ENCODE data around the gene BRMS1L. TPM values are rescaled to one million over a fixed set of nuclear protein-coding genes. Genes with fewer than 3 reads are reported as not detected.

Gene BRMS1L
- total and polyA plus RNA-seq, 2 of the 13 experiments (the other 11 are each of a cell fraction or from before 2014, with no cell fraction given), result 21.1 to 23.8 TPM

GRCh38 chr14:35818346-35819115 lies 7.6 kb upstream of the BRMS1L start (continued):
- no peak for TF ChIP-seq ZBTB7B (CRISPR knock-in tag; IDR thresholded peaks at IDR 0.05)
- TF ChIP-seq ZBTB44 (CRISPR knock-in tag; IDR thresholded peaks at IDR 0.05), result no peak
- no peak for TF ChIP-seq ZNF263 (CRISPR knock-in tag; IDR thresholded peaks at IDR 0.05)
- no peak for TF ChIP-seq ADNP (CRISPR knock-in tag; IDR thresholded peaks at IDR 0.05)
- TF ChIP-seq PAXIP1 (CRISPR knock-in tag; conservative IDR thresholded peaks at IDR 0.05), result no peak
- TF ChIP-seq ARNTL (CRISPR knock-in tag; IDR thresholded peaks at IDR 0.05), result no peak
- TF ChIP-seq, protein P1, sequence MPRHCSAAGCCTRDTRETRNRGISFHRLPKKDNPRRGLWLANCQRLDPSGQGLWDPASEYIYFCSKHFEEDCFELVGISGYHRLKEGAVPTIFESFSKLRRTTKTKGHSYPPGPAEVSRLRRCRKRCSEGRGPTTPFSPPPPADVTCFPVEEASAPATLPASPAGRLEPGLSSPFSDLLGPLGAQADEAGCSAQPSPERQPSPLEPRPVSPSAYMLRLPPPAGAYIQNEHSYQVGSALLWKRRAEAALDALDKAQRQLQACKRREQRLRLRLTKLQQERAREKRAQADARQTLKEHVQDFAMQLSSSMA (CRISPR knock-in tag; IDR thresholded peaks at IDR 0.05), result no peak
- no peak for TF ChIP-seq SRSF9 (IDR thresholded peaks at IDR 0.05; ENCODE audit: borderline replicate concordance, insufficient read depth, low read depth, low read length, poor library complexity, severe bottlenecking)
- TF ChIP-seq DZIP1 (CRISPR knock-in tag; IDR thresholded peaks at IDR 0.05), result no peak
- TF ChIP-seq ZNF776 (CRISPR knock-in tag; IDR thresholded peaks at IDR 0.05), result no peak
- TF ChIP-seq ZNF780A (CRISPR knock-in tag; IDR thresholded peaks at IDR 0.05), result no peak
- no peak for TF ChIP-seq KDM2A (CRISPR knock-in tag; IDR thresholded peaks at IDR 0.05; ENCODE audit: borderline replicate concordance, low read depth)
- TF ChIP-seq ZNF326 (CRISPR knock-in tag; IDR thresholded peaks at IDR 0.05; ENCODE audit: borderline replicate concordance), result no peak
- TF ChIP-seq ZNF17 (CRISPR knock-in tag; IDR thresholded peaks at IDR 0.05), result no peak
- TF ChIP-seq PRMT3 (CRISPR knock-in tag; IDR thresholded peaks at IDR 0.05; ENCODE audit: borderline replicate concordance, low read depth), result no peak
- no peak for TF ChIP-seq ZNF768 (CRISPR knock-in tag; IDR thresholded peaks at IDR 0.05)
- TF ChIP-seq SRSF4 (IDR thresholded peaks at IDR 0.05; ENCODE audit: low read depth, low read length, poor library complexity, severe bottlenecking), result no peak
- TF ChIP-seq UBTF (CRISPR knock-in tag; IDR thresholded peaks at IDR 0.05), result no peak

All from HepG2 (cell line).